PC-3 (cell line): Measurements from ENCODE around the gene ATPAF1. TPM values are rescaled to one million over a fixed set of nuclear protein-coding genes. Genes with fewer than 3 reads are reported as not detected.
"Not testable (repeated sequence)": the region's sequence is repeated elsewhere in the genome, so short reads cannot be mapped to it uniquely, and the experiment has no call there.

Source experiments
- ATAC-seq: fragments of 200-7000 bp; cut with Tn5 transposase; 2 replicates; pipeline ENCODE4 v1.9.1; 2020; ENCODE audit warnings: mild to moderate bottlenecking, moderate library complexity
- BruUV-seq: library from RNA; stranded (reverse); fragments of 400-500 nt; replicated peaks from 2 replicates; lab custom pipeline; 2021; lab: Mats Ljungman, UMichigan
- CTCF ChIA-PET: fragments of 300-600 bp; sonication (Branson Sonifier 250); formaldehyde crosslinking; loops from one replicate; lab custom pipeline; 2022; ENCODE audit warnings: antibody characterized with exemption; lab: Charles Lee
- POLR2A ChIA-PET: fragments of 300-600 bp; sonication (Branson Sonifier 250); formaldehyde crosslinking; loops from one replicate; lab custom pipeline; 2022; ENCODE audit warnings: antibody characterized with exemption; ENCODE audit not compliant: unreplicated experiment; lab: Charles Lee
- DNase-seq: peaks from one replicate; pipeline ENCODE4 v3.0.0-alpha.2; 2015
- H2AFZ ChIP-seq: fragments of 300-600 bp; sonication (generic); 2 replicates; pipeline ENCODE4 v1.6.0; 2016; ENCODE audit warnings: antibody characterized with exemption, low read length
- H3F3A ChIP-seq: fragments of 300-600 bp; sonication (generic); one replicate; pipeline ENCODE4 v1.6.0; 2017; ENCODE audit warnings: antibody characterized with exemption, low read length, control low read depth, mild to moderate bottlenecking; ENCODE audit not compliant: unreplicated experiment
- H3K27ac ChIP-seq: fragments of 300-600 bp; sonication (generic); 2 replicates; pipeline ENCODE4 v1.5.1; 2016; ENCODE audit warnings: mild to moderate bottlenecking, low read length
- H3K27me3 ChIP-seq: fragments of 300-600 bp; sonication (generic); 2 replicates; pipeline ENCODE4 v1.6.1; 2016; ENCODE audit warnings: low read length, mixed read lengths
- H3K36me3 ChIP-seq: fragments of 300-600 bp; sonication (generic); 2 replicates; pipeline ENCODE4 v1.6.1; 2016; ENCODE audit warnings: low read depth, mixed run types, low read length, mixed read lengths
- H3K4me1 ChIP-seq: fragments of 300-600 bp; sonication (generic); 2 replicates; pipeline ENCODE4 v1.5.1; 2016; ENCODE audit warnings: low read length; ENCODE audit not compliant: insufficient read depth
- H3K4me2 ChIP-seq: fragments of 300-600 bp; sonication (generic); 2 replicates; pipeline ENCODE4 v1.6.0; 2016; ENCODE audit warnings: low read length
- H3K4me3 ChIP-seq: fragments of 300-600 bp; sonication (generic); 2 replicates; pipeline ENCODE4 v1.5.1; 2016; ENCODE audit warnings: mild to moderate bottlenecking, low read length, mixed read lengths
- H3K79me2 ChIP-seq: fragments of 300-600 bp; sonication (generic); 2 replicates; pipeline ENCODE4 v1.6.1; 2017; ENCODE audit warnings: low read length, mixed read lengths
- H3K9ac ChIP-seq: fragments of 300-600 bp; sonication (generic); 2 replicates; pipeline ENCODE4 v1.6.0; 2016; ENCODE audit warnings: mild to moderate bottlenecking, low read length
- H3K9me2 ChIP-seq: fragments of 300-600 bp; sonication (generic); replicated peaks from 2 replicates; pipeline ENCODE4 v1.6.1; 2016; ENCODE audit warnings: mixed run types, low read length, mixed read lengths
- H3K9me3 ChIP-seq: fragments of 300-600 bp; sonication (generic); 2 replicates; pipeline ENCODE4 v1.6.1; 2016; ENCODE audit warnings: low read length, mixed read lengths
- H4K20me1 ChIP-seq: fragments of 300-600 bp; sonication (generic); 2 replicates; pipeline ENCODE4 v1.6.1; 2016; ENCODE audit warnings: low read length, mixed read lengths
- CTCF ChIP-seq: fragments of 300-600 bp; sonication (generic); conservative IDR thresholded peaks from 2 replicates; pipeline ENCODE4 v1.5.1; 2017; ENCODE audit warnings: antibody characterized with exemption, low read depth, mild to moderate bottlenecking, low read length
- EZH2 ChIP-seq: fragments of 300-600 bp; sonication (generic); IDR thresholded peaks from one replicate; pipeline ENCODE4 v1.6.1; 2017; ENCODE audit warnings: antibody characterized with exemption, mild to moderate bottlenecking, low read length; ENCODE audit not compliant: unreplicated experiment
- EZH2phosphoT487 ChIP-seq: fragments of 300-600 bp; sonication (generic); IDR thresholded peaks from 2 replicates; pipeline ENCODE4 v1.6.1; 2018; ENCODE audit warnings: mild to moderate bottlenecking, antibody characterized with exemption, low read length, borderline replicate concordance
- intact Hi-C: fragments of 100-400 bp; cut with micrococcal nuclease; formaldehyde crosslinking; loops from 2 replicates; pipeline ENCODE4 v1.9.0; 2023
- total RNA-seq: library from RNA; depleted of rRNA; stranded (reverse); fragments of >200 nt; gene quantifications from 2 replicates; pipeline ENCODE4 v1.2.3, GENCODE V29; 2014

Gene ATPAF1
- total RNA-seq, 1 experiment from 2014 or later: 68.3 TPM

GRCh38 chr1:46671554-46671953 lies 3.4 kb upstream of the ATPAF1 start, which contains the start of gene TEX38:
Gene TEX38, plus strand, starts transcription at chr1:46671854. Its CDS starts 81 bp downstream, at chr1:46671935.
- ChIA-PET CTCF (no interaction called here), POLR2A (no interaction called here)
- TF ChIP-seq EZH2 (no peak), EZH2phosphoT487 (no peak), CTCF (no peak)
- no TSS peak for BruUV-seq
- no peaks in the 10 kb centered on the region for H3K9me2 ChIP-seq
- H3K9me3 ChIP-seq: no peaks in the 10 kb centered on the region
- no peak within 1 kb of the TSS for H2AFZ ChIP-seq
- no peak within 1 kb of the TSS for H3K4me2 ChIP-seq
- intact Hi-C loops: no loop called here
- no peaks in the 10 kb centered on the region for H3F3A ChIP-seq
- no peak for ATAC-seq
- H3K9ac ChIP-seq: no peak within 1 kb of the TSS
- H4K20me1 ChIP-seq: no peaks in the 10 kb centered on the region
- H3K36me3 ChIP-seq: peaks cover 12% of the 10 kb centered on the region; the same call in 1 of the 2 replicates
- peaks cover 20% of the 10 kb centered on the region for H3K4me1 ChIP-seq
- H3K27me3 ChIP-seq: no peaks in the 10 kb centered on the region
- H3K27ac ChIP-seq: no peak within 1 kb of the TSS
- DNase-seq: no peak
- H3K79me2 ChIP-seq: peaks cover 13% of the 10 kb centered on the region
- H3K4me3 ChIP-seq: no peak within 1 kb of the TSS

GRCh38 chr1:46670134-46670533 lies 2.0 kb upstream of the ATPAF1 start:
- ATAC-seq (no peak), DNase-seq (no peak)
- no peaks in the 10 kb centered on the region for H4K20me1 ChIP-seq
- no peaks in the 10 kb centered on the region for H3K27me3 ChIP-seq
- no TSS peak for BruUV-seq
- peaks cover 26% of the 10 kb centered on the region for H3K79me2 ChIP-seq
- no peak overlapping the region for H3K4me3 ChIP-seq
- peaks cover 6% of the 10 kb centered on the region; the same call in 1 of the 2 replicates for H3K36me3 ChIP-seq
- ChIA-PET CTCF (no interaction called here), POLR2A (no interaction called here)
- intact Hi-C loops: no loop called here
- H2AFZ ChIP-seq: no peak overlapping the region
- TF ChIP-seq EZH2phosphoT487: no peak
- TF ChIP-seq CTCF: no peak
- no peak overlapping the region for H3K4me2 ChIP-seq
- H3K9me3 ChIP-seq: no peaks in the 10 kb centered on the region
- H3K4me1 ChIP-seq: peaks cover 21% of the 10 kb centered on the region
- no peaks in the 10 kb centered on the region for H3K9me2 ChIP-seq
- H3K9ac ChIP-seq: no peak overlapping the region
- no peak overlapping the region for H3K27ac ChIP-seq
- no peaks in the 10 kb centered on the region for H3F3A ChIP-seq

GRCh38 chr1:46665983-46666382 lies 2.2 kb downstream of the ATPAF1 start:
- Histone ChIP-seq H3F3A (no peaks in the 10 kb centered on the region), H3K4me1 (peaks cover 10% of the 10 kb centered on the region), H3K27me3 (no peaks in the 10 kb centered on the region), H3K27ac (no peak overlapping the region), H3K79me2 (peaks cover 26% of the 10 kb centered on the region), H3K9ac (no peak overlapping the region), H3K4me2 (peak overlapping the region; percentile 92; the same call in 1 of the 2 replicates), H3K36me3 (peaks cover 20% of the 10 kb centered on the region), H4K20me1 (no peaks in the 10 kb centered on the region), H3K9me3 (no peaks in the 10 kb centered on the region), H2AFZ (no peak overlapping the region), H3K4me3 (no peak overlapping the region), H3K9me2 (no peaks in the 10 kb centered on the region)
- BruUV-seq: no TSS peak
- DNase-seq (no peak), ATAC-seq (no peak)
- intact Hi-C loops: no loop called here
- TF ChIP-seq CTCF (no peak), EZH2 (no peak), EZH2phosphoT487 (no peak)
- ChIA-PET POLR2A (no interaction called here), CTCF (no interaction called here)

- not testable (repeated sequence) for BruUV-seq, H3K4me2 ChIP-seq
Measured at GRCh38 chr1:46662919-46663318, 5.2 kb downstream of the ATPAF1 start.

More at GRCh38 chr1:46662919-46663318, 5.2 kb downstream of the ATPAF1 start:
- DNase-seq, H3K9me3 ChIP-seq, ATAC-seq, H4K20me1 ChIP-seq, POLR2A ChIA-PET, H3K9me2 ChIP-seq, H3K4me1 ChIP-seq, H3K27ac ChIP-seq, H3F3A ChIP-seq, H2AFZ ChIP-seq, H3K4me3 ChIP-seq, H3K27me3 ChIP-seq, H3K9ac ChIP-seq: not testable (repeated sequence)
- intact Hi-C loops: loop anchor here (2.0 kb wide), 1 partner anchor 56 kb away; the partner anchor contains the start of gene EFCAB14
- H3K79me2 ChIP-seq: peaks cover 26% of the 10 kb centered on the region
- CTCF ChIA-PET: interaction anchor here (0.6 kb wide), 1 partner anchor 59 kb away, joined by 8 read pairs; the partner anchor contains the start of gene MKNK1
- peaks cover 21% of the 10 kb centered on the region for H3K36me3 ChIP-seq
